Peyer's patch (tissue), 4 donors: ENCODE data around the gene SCN2A. TPM values are rescaled to one million over a fixed set of nuclear protein-coding genes. Genes with fewer than 3 reads are reported as not detected.
"Not testable (repeated sequence)": the region's sequence is repeated elsewhere in the genome, so short reads cannot be mapped to it uniquely, and the experiment has no call there.

Source experiments
- DNase-seq, 3 donors: peaks; one replicate each; pipeline ENCODE4 v3.0.0-alpha.2; 2017 to 2019
- H3K27ac ChIP-seq, 4 donors: fragments of 200-600 bp; sonication (generic); one replicate each; pipeline ENCODE4 v1.5.1; 2016 to 2019
- H3K27me3 ChIP-seq, 2 donors: fragments of 200-600 bp; sonication (generic); one replicate each; pipeline ENCODE4 v1.5.1; 2019
- H3K36me3 ChIP-seq, 3 donors: fragments of 200-600 bp; sonication (generic); one replicate each; pipeline ENCODE4 v1.5.1; 2016 to 2019
- H3K4me1 ChIP-seq, 4 donors: fragments of 200-600 bp; sonication (generic); one replicate each; pipeline ENCODE4 v1.5.1; 2016 to 2019
- H3K4me3 ChIP-seq, 4 donors: fragments of 200-600 bp; sonication (generic); 1 replicate in 3 of 4; 2 replicates in 1 of 4; pipeline ENCODE4 v1.5.1; 2016 to 2019; ENCODE audit warnings: mild to moderate bottlenecking in 1 of 4
- H3K9me3 ChIP-seq, 4 donors: fragments of 200-600 bp; sonication (generic); one replicate each; pipeline ENCODE4 v1.5.1; 2016 to 2019; ENCODE audit warnings: mild to moderate bottlenecking in 1 of 4
- POLR2A ChIP-seq, 2 donors: fragments of 450-650 bp; IDR thresholded peaks; one replicate each; pipeline ENCODE4 v1.5.1; 2017; ENCODE audit warnings: antibody characterized with exemption in 2 of 2, mild to moderate bottlenecking in 2 of 2, moderate library complexity in 2 of 2
- total RNA-seq, 4 donors: library from RNA; depleted of rRNA; stranded (reverse); fragments of >200 nt; gene quantifications; one replicate each; pipeline ENCODE4 v1.1.0, GENCODE V29; 2016
- TF ChIP-seq, protein P1 (sequence below), 6 experiments: fragments of 450-650 bp in 4 of 6; fragments of 200-600 bp in 2 of 6; sonication (generic) in 1 of 6; IDR thresholded peaks; one replicate each; pipeline ENCODE4 v1.5.1; 2017 to 2019; ENCODE audit warnings: antibody characterized with exemption in 6 of 6, mild to moderate bottlenecking in 3 of 6, moderate library complexity in 1 of 6

SCN2A gene
- total RNA-seq, 4 donors from 2014 or later: 0.54 to 4.1 TPM; not detected in 2

DNA sequence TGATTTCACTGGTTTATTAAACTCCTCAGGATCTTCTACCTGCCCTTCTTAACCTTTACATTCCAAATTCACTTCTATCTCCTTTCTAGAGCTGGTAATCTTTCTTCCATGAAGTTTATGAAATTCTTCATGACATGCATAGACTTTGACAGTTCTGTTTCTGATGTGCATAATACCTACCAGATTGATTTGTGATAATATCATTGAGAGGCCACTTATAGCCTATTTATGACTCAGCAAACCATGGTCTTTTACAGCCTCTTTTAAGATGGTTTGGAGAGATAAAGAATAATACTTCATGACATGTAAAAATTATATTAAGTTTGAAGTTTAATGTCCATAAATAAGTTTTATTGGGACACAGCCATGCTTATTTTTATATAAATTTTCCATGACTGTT, 14.0 kb downstream of the SCN2A start:
- Histone ChIP-seq H3K9me3 (no peaks in the 10 kb centered on the region), H3K36me3 (no peaks in the 10 kb centered on the region), H3K4me1 (no peaks in the 10 kb centered on the region), H3K4me3 (no peak overlapping the region), H3K27me3 (no peaks in the 10 kb centered on the region), H3K27ac (no peak overlapping the region)
- TF ChIP-seq POLR2A (IDR thresholded peaks at IDR 0.05): no peak
- DNase-seq: no peak

DNA sequence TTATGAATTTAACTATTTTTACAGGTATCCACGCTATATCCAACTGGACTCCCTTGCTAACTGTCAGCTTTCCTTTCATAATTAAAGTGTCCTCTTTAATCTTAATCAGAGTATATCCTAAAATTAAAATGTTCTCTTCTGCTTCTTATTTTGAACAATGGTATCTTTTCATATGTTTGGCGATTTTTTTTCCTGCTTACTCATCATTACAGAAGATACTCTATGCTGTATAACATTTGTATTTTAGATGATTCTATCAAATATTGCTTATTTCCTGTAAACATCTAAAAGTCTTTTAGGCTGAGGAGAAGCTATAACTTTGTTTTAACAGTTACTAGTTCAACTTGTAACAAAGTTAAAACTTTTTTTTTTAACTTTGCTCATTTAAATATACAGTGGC, 17.4 kb downstream of the SCN2A start:
- Histone ChIP-seq H3K4me3 (no peak overlapping the region), H3K27ac (no peak overlapping the region), H3K36me3 (no peaks in the 10 kb centered on the region), H3K4me1 (no peaks in the 10 kb centered on the region), H3K27me3 (no peaks in the 10 kb centered on the region), H3K9me3 (no peaks in the 10 kb centered on the region)
- TF ChIP-seq, protein P1, sequence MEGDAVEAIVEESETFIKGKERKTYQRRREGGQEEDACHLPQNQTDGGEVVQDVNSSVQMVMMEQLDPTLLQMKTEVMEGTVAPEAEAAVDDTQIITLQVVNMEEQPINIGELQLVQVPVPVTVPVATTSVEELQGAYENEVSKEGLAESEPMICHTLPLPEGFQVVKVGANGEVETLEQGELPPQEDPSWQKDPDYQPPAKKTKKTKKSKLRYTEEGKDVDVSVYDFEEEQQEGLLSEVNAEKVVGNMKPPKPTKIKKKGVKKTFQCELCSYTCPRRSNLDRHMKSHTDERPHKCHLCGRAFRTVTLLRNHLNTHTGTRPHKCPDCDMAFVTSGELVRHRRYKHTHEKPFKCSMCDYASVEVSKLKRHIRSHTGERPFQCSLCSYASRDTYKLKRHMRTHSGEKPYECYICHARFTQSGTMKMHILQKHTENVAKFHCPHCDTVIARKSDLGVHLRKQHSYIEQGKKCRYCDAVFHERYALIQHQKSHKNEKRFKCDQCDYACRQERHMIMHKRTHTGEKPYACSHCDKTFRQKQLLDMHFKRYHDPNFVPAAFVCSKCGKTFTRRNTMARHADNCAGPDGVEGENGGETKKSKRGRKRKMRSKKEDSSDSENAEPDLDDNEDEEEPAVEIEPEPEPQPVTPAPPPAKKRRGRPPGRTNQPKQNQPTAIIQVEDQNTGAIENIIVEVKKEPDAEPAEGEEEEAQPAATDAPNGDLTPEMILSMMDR (IDR thresholded peaks at IDR 0.05): no peak
- no peak for TF ChIP-seq POLR2A (IDR thresholded peaks at IDR 0.05)
- DNase-seq: no peak

DNA sequence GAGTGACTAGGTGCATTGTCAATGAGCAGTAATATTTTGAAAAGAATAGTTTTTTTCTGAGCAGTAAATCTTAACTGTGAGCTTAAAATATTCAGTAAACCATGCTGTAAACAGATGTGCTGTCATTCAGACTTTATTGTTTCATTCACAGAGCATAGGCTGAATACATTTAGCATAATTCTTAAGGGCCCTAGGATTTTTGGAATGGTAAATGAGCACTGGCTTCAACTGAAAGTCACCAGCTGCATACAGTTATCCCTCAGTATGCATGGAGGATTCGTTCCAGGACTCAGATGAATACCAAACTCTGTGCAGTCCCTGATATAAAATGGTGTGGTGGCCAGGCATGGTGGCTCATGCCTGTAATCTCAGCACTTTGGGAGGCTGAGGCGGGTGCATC, 21.1 kb downstream of the SCN2A start:
- H3K4me3 ChIP-seq: not testable (repeated sequence)

DNA sequence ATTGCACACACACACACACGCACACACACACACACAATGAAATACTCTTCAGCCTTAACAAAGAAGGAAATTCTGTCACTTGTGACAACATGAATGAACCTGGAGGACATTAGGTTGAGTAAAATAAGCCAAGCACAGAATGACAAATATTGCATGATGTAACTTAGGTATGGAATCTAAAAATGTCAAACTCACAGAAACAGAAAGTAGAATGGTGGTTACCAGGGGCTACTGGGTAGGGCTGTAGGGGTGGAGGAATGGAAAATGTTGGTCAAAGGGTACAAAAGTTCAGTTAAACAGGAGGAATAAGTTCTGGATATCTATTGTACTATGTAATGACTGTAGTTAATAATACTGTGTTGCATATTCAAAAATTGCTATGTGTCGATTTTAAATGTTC, 29.5 kb downstream of the SCN2A start:
- Histone ChIP-seq H3K27ac (no peak overlapping the region), H3K4me3 (no peak overlapping the region), H3K27me3 (no peaks in the 10 kb centered on the region), H3K36me3 (no peaks in the 10 kb centered on the region), H3K9me3 (no peaks in the 10 kb centered on the region), H3K4me1 (no peaks in the 10 kb centered on the region)
- no peak for TF ChIP-seq POLR2A (IDR thresholded peaks at IDR 0.05)
- TF ChIP-seq, protein P1 (IDR thresholded peaks at IDR 0.05): no peak
- no peak for DNase-seq

More for the DNA sequence above, 21.1 kb downstream of the SCN2A start:
- H3K27me3 ChIP-seq, H3K9me3 ChIP-seq, H3K36me3 ChIP-seq, H3K27ac ChIP-seq, H3K4me1 ChIP-seq, DNase-seq: not testable (repeated sequence)

DNA sequence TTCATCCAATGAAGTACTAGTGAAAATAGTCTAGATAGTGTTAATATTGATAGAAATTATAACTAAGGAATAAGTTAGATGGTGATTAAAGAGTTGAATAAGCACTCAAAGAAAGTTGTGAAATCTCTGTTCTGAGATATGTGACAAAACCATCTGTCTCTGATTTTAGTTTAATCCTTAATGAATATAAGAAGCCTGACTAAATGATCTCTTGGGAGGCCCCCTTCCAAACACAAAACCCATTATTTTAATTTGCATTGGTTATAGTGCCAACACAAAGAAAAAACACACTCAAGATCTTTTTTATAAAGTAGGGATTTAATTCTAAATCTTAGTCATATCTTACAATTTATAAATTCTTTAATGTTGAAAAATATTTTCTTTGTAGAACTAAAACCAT, 34.0 kb downstream of the SCN2A start:
- Histone ChIP-seq H3K4me3 (no peak overlapping the region), H3K27ac (no peak overlapping the region), H3K36me3 (no peaks in the 10 kb centered on the region), H3K9me3 (no peaks in the 10 kb centered on the region), H3K27me3 (no peaks in the 10 kb centered on the region), H3K4me1 (no peaks in the 10 kb centered on the region)
- DNase-seq: no peak
- TF ChIP-seq, protein P1 (IDR thresholded peaks at IDR 0.05): no peak
- TF ChIP-seq POLR2A (IDR thresholded peaks at IDR 0.05): no peak

DNA sequence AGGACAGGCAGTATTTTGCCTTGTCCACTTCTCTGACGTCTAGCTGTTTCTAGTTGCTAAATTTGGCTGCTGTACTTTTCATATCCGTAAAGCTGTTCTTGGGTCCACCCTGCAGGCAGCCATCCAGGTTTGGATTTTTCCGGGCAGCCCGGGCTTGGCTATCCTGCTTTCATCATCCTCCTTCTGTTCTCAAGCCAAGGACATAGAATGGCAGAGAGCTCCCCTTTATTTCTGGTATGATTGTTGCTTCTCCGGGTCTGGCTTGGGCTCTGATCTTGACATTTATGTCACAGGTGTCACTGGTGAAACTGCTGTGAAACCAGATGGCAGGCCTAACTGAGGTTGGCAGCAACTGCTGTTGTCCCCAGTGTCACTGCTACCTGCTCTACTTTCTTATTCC, 35.5 kb downstream of the SCN2A start:
- DNase-seq: no peak
- TF ChIP-seq POLR2A (IDR thresholded peaks at IDR 0.05): no peak
- TF ChIP-seq, protein P1 (IDR thresholded peaks at IDR 0.05): no peak
- Histone ChIP-seq H3K27me3 (no peaks in the 10 kb centered on the region), H3K4me1 (no peaks in the 10 kb centered on the region), H3K27ac (peak overlapping the region in 1 of 4 donors; percentile 17), H3K36me3 (no peaks in the 10 kb centered on the region), H3K4me3 (no peak overlapping the region), H3K9me3 (no peaks in the 10 kb centered on the region)

DNA sequence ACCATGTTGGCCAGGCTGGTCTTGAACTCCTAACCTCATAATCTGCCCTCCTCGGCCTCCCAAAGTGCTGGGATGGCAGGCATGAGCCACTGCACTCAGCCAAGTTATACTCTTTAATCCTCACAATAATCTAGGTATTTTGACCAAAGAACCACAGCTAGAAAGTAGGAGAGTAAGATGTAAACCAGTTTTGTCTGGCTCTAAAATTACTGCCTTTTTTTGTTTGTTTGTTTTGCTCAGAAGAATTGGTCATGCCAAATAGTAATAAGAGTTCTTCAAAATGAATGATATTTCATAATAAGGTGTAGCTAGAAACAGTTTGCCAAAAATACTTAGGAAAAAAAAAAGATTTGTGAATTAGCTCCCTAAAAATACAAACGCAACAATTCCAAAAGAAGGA, 36.7 kb downstream of the SCN2A start:
- no peaks in the 10 kb centered on the region for H3K27me3 ChIP-seq
- no peak for DNase-seq
- H3K4me3 ChIP-seq: no peak overlapping the region
- TF ChIP-seq POLR2A (IDR thresholded peaks at IDR 0.05): no peak
- TF ChIP-seq, protein P1 (IDR thresholded peaks at IDR 0.05): no peak
- no peak overlapping the region for H3K27ac ChIP-seq
- H3K4me1 ChIP-seq: no peaks in the 10 kb centered on the region
- no peaks in the 10 kb centered on the region for H3K9me3 ChIP-seq
- H3K36me3 ChIP-seq: no peaks in the 10 kb centered on the region
